ENCODE results near the gene HSD11B2.

DNA sequence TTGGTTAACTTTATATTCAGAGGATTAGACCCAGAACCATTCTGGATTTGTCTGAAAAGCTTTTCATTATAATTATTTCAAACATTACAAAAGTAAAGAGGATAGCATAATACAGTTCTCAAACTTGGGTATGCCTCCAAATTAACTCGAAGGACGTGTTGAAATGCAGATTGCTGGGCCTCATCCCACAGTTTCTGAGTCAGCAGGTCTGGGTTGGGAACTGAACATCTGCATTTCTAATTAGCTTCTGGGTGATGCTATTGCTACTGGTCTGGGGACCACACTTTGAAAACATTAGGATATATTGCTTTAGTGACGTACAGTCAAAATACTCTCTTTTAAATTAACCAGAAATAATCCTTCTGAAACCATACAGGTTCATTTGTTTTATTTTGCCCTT, 47.6 kb upstream of the HSD11B2 start:
- no peak for TF ChIP-seq EZH2 (IDR thresholded peaks at IDR 0.05)
- no peak for TF ChIP-seq ELF1 (IDR thresholded peaks at IDR 0.05; ENCODE audit: borderline replicate concordance, low read depth)
- TF ChIP-seq, protein P1, sequence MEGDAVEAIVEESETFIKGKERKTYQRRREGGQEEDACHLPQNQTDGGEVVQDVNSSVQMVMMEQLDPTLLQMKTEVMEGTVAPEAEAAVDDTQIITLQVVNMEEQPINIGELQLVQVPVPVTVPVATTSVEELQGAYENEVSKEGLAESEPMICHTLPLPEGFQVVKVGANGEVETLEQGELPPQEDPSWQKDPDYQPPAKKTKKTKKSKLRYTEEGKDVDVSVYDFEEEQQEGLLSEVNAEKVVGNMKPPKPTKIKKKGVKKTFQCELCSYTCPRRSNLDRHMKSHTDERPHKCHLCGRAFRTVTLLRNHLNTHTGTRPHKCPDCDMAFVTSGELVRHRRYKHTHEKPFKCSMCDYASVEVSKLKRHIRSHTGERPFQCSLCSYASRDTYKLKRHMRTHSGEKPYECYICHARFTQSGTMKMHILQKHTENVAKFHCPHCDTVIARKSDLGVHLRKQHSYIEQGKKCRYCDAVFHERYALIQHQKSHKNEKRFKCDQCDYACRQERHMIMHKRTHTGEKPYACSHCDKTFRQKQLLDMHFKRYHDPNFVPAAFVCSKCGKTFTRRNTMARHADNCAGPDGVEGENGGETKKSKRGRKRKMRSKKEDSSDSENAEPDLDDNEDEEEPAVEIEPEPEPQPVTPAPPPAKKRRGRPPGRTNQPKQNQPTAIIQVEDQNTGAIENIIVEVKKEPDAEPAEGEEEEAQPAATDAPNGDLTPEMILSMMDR (IDR thresholded peaks at IDR 0.05 in 2 of 3, conservative IDR thresholded peaks at IDR 0.05 in 1 of 3; ENCODE audit: borderline replicate concordance in 1 of 3, insufficient read depth in 1 of 3, low read depth in 2 of 3, low read length in 2 of 3) = no peak
- TF ChIP-seq, protein P2, sequence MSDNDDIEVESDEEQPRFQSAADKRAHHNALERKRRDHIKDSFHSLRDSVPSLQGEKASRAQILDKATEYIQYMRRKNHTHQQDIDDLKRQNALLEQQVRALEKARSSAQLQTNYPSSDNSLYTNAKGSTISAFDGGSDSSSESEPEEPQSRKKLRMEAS (IDR thresholded peaks at IDR 0.05) = no peak
- no peak for TF ChIP-seq POLR2A (IDR thresholded peaks at IDR 0.05; ENCODE audit: borderline replicate concordance, extremely low read depth, insufficient read depth, insufficient read length)
- TF ChIP-seq EGR1 (IDR thresholded peaks at IDR 0.05; ENCODE audit: low read depth) = no peak
- no peak for TF ChIP-seq CEBPB (IDR thresholded peaks at IDR 0.05; ENCODE audit: low read depth)
- TF ChIP-seq CBX3 (IDR thresholded peaks at IDR 0.05; ENCODE audit: low read depth) = no peak
- no peak for TF ChIP-seq SP1 (IDR thresholded peaks at IDR 0.05; ENCODE audit: low read depth)
- no peak for TF ChIP-seq SIN3A (IDR thresholded peaks at IDR 0.05; ENCODE audit: low read depth)
- no peak for TF ChIP-seq ZFX (IDR thresholded peaks at IDR 0.05)
- TF ChIP-seq POLR2AphosphoS5 (IDR thresholded peaks at IDR 0.05; ENCODE audit: low read depth, low read length) = no peak
- TF ChIP-seq, protein P3, sequence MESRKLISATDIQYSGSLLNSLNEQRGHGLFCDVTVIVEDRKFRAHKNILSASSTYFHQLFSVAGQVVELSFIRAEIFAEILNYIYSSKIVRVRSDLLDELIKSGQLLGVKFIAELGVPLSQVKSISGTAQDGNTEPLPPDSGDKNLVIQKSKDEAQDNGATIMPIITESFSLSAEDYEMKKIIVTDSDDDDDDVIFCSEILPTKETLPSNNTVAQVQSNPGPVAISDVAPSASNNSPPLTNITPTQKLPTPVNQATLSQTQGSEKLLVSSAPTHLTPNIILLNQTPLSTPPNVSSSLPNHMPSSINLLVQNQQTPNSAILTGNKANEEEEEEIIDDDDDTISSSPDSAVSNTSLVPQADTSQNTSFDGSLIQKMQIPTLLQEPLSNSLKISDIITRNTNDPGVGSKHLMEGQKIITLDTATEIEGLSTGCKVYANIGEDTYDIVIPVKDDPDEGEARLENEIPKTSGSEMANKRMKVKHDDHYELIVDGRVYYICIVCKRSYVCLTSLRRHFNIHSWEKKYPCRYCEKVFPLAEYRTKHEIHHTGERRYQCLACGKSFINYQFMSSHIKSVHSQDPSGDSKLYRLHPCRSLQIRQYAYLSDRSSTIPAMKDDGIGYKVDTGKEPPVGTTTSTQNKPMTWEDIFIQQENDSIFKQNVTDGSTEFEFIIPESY (IDR thresholded peaks at IDR 0.05; ENCODE audit: extremely low read depth, insufficient replicate concordance, low read length) = no peak
- no peak for TF ChIP-seq FOSL1 (IDR thresholded peaks at IDR 0.05; ENCODE audit: low read depth)

All from HCT116 (cell line).